AG04449 (cell line): Measurements from ENCODE around the gene HSD17B1.

Source experiments
- CTCF ChIA-PET: fragments of 350-600 bp; formaldehyde crosslinking; extraction: SDS; loops from one replicate; lab custom pipeline; 2021; ENCODE audit warnings: antibody characterized with exemption; lab: Yijun Ruan, JAX
- POLR2A ChIA-PET: fragments of 400-600, 350-600 bp; formaldehyde crosslinking; extraction: SDS; loops from one replicate; lab custom pipeline; 2020; ENCODE audit warnings: antibody characterized with exemption, inconsistent platforms; lab: Yijun Ruan, JAX
- DNase-seq: peaks from one replicate; pipeline ENCODE4 v3.0.0-alpha.2; 2010; ENCODE audit warnings: low read depth, low spot score
- H3K4me3 ChIP-seq: 2 replicates; pipeline ENCODE4 v1.5.1; 2011; ENCODE audit warnings: low read depth, mild to moderate bottlenecking, control low read depth, low read length
- TF ChIP-seq, protein P1 (sequence below): IDR thresholded peaks from one replicate; pipeline ENCODE4 v1.5.1; 2011; ENCODE audit warnings: mild to moderate bottlenecking, moderate library complexity, low read length, control low read depth, inconsistent platforms; ENCODE audit not compliant: insufficient read depth; ENCODE audit errors: missing control alignments

HSD17B1 gene

DNA sequence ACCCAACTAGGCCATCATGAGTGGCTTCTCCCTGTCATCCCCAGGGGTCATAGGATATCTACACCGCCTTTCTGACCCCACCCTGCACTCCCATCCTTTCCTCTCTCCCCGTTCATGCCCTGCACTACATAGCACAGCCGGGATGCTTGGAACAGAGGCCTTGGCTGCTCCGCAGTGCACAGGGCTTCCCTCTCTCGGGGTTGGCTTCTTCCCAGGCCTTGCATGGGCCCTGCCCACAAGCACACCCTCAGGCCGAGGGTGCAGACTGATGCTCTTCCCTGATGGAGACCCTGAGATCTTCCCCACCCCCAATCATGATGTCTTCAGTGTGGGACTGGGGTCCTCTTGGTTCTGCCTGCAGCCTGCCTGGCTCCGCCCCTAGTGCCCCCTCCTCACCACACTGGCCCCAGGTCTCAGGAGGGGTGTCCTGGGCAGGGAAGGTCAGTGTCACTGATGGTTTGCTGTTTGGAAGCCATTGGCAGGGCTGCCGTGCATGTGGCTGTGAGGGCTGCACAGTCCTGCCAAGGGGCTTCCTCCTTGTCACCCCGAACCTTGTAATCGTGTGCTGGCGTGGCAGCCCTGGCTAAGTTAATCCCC is 31.0 kb upstream of the HSD17B1 start:
- ChIA-PET CTCF (interaction anchor here (1.6 to 7.7 kb wide), 4 partner anchors 9 to 209 kb away, joined by 3 to 83 read pairs (median 22); no protein-coding TSS in a partner anchor), POLR2A (interaction anchor here (1.0 to 4.9 kb wide), 2 partner anchors 94 to 100 kb away, joined by 4 to 121 read pairs; partner anchors contain the start of gene CAVIN1)
- DNase-seq, result no peak
- no peak overlapping the region for H3K4me3 ChIP-seq
- TF ChIP-seq, protein P1, sequence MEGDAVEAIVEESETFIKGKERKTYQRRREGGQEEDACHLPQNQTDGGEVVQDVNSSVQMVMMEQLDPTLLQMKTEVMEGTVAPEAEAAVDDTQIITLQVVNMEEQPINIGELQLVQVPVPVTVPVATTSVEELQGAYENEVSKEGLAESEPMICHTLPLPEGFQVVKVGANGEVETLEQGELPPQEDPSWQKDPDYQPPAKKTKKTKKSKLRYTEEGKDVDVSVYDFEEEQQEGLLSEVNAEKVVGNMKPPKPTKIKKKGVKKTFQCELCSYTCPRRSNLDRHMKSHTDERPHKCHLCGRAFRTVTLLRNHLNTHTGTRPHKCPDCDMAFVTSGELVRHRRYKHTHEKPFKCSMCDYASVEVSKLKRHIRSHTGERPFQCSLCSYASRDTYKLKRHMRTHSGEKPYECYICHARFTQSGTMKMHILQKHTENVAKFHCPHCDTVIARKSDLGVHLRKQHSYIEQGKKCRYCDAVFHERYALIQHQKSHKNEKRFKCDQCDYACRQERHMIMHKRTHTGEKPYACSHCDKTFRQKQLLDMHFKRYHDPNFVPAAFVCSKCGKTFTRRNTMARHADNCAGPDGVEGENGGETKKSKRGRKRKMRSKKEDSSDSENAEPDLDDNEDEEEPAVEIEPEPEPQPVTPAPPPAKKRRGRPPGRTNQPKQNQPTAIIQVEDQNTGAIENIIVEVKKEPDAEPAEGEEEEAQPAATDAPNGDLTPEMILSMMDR, result no peak

DNA sequence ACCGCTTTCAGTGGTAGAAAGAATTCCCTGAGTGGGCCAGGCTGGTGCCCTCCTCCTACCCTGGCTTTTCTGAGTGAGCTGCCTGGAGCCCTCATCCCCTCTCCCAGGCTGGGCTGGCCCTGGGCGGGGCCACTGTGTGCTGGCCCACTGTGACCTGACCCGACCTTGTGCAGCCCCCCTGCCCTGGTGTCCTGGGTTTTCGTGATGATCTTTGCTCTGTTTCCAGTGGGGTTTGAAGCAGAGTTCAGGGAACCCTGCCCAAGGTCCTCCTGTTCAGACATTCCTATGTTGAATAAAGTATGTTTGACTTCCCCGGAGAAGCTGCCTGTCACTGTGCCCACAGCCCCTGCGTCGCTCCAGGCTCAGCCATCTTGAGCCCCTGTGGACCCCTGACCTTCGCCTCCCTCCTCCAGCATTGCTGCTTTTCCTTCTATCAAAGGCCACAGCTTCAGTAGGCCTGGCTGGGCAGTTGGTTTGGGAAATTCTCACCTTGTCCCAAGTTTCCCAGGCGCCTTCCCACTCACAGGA is 30.4 kb upstream of the HSD17B1 start:
- CTCF ChIA-PET, result interaction anchor here (1.6 to 12.1 kb wide), 2 partner anchors 201 to 210 kb away, joined by 3 to 170 read pairs; no protein-coding TSS in a partner anchor
- no peak for DNase-seq
- no peak overlapping the region for H3K4me3 ChIP-seq
- TF ChIP-seq, protein P1, result no peak
- POLR2A ChIA-PET, result interaction anchor here (1.9 kb wide), 1 partner anchor 99 kb away, joined by 8 read pairs; the partner anchor contains the start of gene CAVIN1

DNA sequence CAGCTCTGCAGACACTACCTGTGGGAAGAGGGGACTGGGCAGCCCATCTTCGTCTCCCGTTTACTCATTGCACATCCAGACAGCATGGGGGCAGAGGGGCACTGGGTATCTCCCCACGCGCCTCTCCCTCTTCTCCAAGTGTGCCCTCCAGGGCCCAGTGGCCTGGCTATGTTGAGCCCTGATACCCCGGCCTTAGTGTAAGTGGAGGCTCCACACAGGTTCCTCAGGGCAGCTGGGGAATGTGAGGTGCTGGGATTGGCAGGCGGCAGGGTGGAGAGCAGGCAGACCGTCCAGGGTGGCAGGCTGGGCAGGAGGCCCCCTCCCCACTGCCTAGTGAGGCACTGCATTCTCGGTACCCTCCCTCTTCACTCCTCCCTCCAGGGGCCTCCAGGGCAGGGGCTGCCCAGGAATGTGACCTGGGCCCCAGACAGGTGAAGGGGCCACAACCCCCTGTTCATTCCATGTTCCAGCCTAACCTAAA is 29.9 kb upstream of the HSD17B1 start:
- ChIA-PET CTCF (interaction anchor here (1.6 to 12.1 kb wide), 2 partner anchors 201 to 211 kb away, joined by 3 to 170 read pairs; no protein-coding TSS in a partner anchor), POLR2A (interaction anchor here (1.9 kb wide), 1 partner anchor 100 kb away, joined by 8 read pairs; the partner anchor contains the start of gene CAVIN1)
- no peak for DNase-seq
- TF ChIP-seq, protein P1, result no peak
- H3K4me3 ChIP-seq, result no peak overlapping the region

DNA sequence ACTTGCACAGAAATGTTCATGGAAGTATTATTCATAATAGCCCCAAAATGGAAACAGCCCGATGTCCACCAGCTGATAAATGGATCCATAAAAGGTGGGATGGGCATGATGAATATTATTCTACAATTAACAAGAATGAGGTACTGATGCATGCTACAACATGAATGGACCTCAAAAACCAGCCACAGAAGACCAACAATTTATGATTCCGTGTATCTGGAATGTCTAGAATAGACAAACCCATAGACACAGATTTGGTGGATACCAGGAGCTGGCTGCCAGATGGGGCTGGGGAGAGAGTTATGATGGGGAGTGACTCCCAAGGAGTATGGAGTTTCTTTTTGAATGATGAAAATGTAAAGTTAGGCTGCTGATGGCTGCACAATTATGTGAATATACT is 27.5 kb upstream of the HSD17B1 start:
- DNase-seq, result peak; percentile 72
- ChIA-PET CTCF (interaction anchor here (0.9 to 12.1 kb wide), 4 partner anchors 11 to 303 kb away, joined by 4 to 170 read pairs (median 11); partner anchors contain the start of gene NAGLU), POLR2A (interaction anchor here (0.6 to 3.2 kb wide), 5 partner anchors 20 to 213 kb away, joined by 3 to 32 read pairs (median 4); partner anchors contain the start of gene CAVIN1)
- TF ChIP-seq, protein P1, result no peak
- no peak overlapping the region for H3K4me3 ChIP-seq

DNA sequence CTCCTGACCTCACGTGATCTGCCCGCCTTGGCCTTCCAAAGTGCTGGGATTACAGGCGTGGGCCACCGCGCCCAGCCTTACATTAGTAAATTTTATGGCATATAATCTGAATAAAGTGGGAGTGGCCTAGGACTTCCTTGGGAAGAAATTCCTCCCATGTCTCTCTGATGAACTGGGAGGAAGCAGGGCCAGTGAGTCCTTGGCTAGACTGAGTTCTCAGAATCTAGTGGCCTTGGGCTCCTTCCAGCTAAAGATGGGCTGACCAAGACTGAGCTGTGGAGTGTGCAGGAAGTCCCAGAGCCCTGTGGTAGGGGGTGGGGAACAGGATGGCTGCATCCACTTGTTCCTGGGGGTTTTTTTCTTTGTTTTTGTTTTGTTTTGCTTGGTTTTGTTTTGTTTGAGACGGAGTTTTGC is 26.7 kb upstream of the HSD17B1 start:
- TF ChIP-seq, protein P1, result no peak
- H3K4me3 ChIP-seq, result no peak overlapping the region
- ChIA-PET CTCF (interaction anchor here (1.5 to 12.1 kb wide), 6 partner anchors 8 to 215 kb away, joined by 4 to 170 read pairs (median 18); partner anchors contain the start of gene NAGLU), POLR2A (interaction anchor here (1.5 to 3.2 kb wide), 3 partner anchors 10 to 214 kb away, joined by 4 to 32 read pairs (median 9); partner anchors contain the start of genes CAVIN1 and NAGLU)
- DNase-seq, result no peak
